Sigmoid colon (tissue), 7 donors: Measurements from ENCODE around the gene TOX2. TPM values are rescaled to one million over a fixed set of nuclear protein-coding genes. Genes with fewer than 3 reads are reported as not detected.
A peak's percentile ranks its signal among the peaks of the same experiment; 100 is the strongest.

Experiments used
- DNase-seq: peaks from one replicate; pipeline ENCODE4 v3.0.0-alpha.2; 2019
- H3K27ac ChIP-seq, 4 donors: fragments of 200-600 bp; sonication (generic); one replicate each; pipeline ENCODE4 v1.5.1; 2016 to 2019; ENCODE audit warnings: mild to moderate bottlenecking in 1 of 4
- H3K27me3 ChIP-seq, 3 donors: fragments of 200-600 bp; sonication (generic); one replicate each; pipeline ENCODE4 v1.5.1; 2019; ENCODE audit warnings: mild to moderate bottlenecking in 1 of 3
- H3K36me3 ChIP-seq, 4 donors: fragments of 200-600 bp; sonication (generic); one replicate each; pipeline ENCODE4 v1.5.1; 2016 to 2019
- H3K4me1 ChIP-seq, 4 donors: fragments of 200-600 bp; sonication (generic); one replicate each; pipeline ENCODE4 v1.5.1; 2017 to 2019
- H3K4me3 ChIP-seq, 4 donors: fragments of 200-600 bp; sonication (generic); one replicate each; pipeline ENCODE4 v1.5.1; 2017 to 2019; ENCODE audit warnings: mild to moderate bottlenecking in 2 of 4, moderate library complexity in 1 of 4
- H3K9me3 ChIP-seq, 4 donors: fragments of 200-600 bp in 3 of 4; sonication (generic) in 3 of 4; one replicate each; pipeline versions ENCODE4 v1.5.1 to v1.6.1; 2013 to 2019
- EP300 ChIP-seq, 4 donors: sonication (generic); formaldehyde crosslinking; IDR thresholded peaks; one replicate each; pipeline ENCODE4 v1.6.1; 2017; ENCODE audit warnings: antibody characterized with exemption in 4 of 4
- POLR2A ChIP-seq, 2 donors: fragments of 450-650 bp; IDR thresholded peaks; one replicate each; pipeline ENCODE4 v1.6.1; 2016; ENCODE audit warnings: antibody characterized with exemption in 2 of 2, mild to moderate bottlenecking in 2 of 2, moderate library complexity in 2 of 2
- POLR2AphosphoS5 ChIP-seq, 4 donors: sonication (generic); formaldehyde crosslinking; IDR thresholded peaks; one replicate each; pipeline ENCODE4 v1.6.1; 2017; ENCODE audit warnings: antibody characterized with exemption in 4 of 4
- WGBS, 2 donors: extraction: QIAGEN DNeasy Blood & Tissue Kit; methylation state at CpG; one replicate each; pipeline ENCODE4 v1.1.7; 2013; 5-methylcytosine and 5-hydroxymethylcytosine counted together
- intact Hi-C: fragments of 100-400 bp; cut with DNase I; formaldehyde crosslinking; loops from one replicate; pipeline ENCODE4 v1.15.1; 2023
- polyA plus RNA-seq, 3 donors: library from polyadenylated mRNA; stranded (reverse); fragments of 200-250 nt; gene quantifications; one replicate each; pipeline ENCODE4 v1.2.3, GENCODE V29; 2013
- total RNA-seq, 4 donors: library from RNA; depleted of rRNA; stranded (reverse); fragments of >200 nt; gene quantifications; one replicate each; pipeline ENCODE4 v1.1.0, GENCODE V29; 2016
- TF ChIP-seq, protein P1 (sequence below), 4 experiments: fragments of 450-650 bp in 3 of 4; fragments of 200-600 bp in 1 of 4; IDR thresholded peaks; one replicate each; pipeline ENCODE4 v1.5.1; 2016 to 2019; ENCODE audit warnings: antibody characterized with exemption in 4 of 4, mild to moderate bottlenecking in 3 of 4, moderate library complexity in 2 of 4
- donor health status: healthy with polysubstance abuse.
- donor health status: Bipolar disorder and iron deficiency.
- donor health status: healthy.

TOX2 gene
- total and polyA plus RNA-seq, 7 donors, result 0.27 to 8.1 (median 1.7) TPM

DNA sequence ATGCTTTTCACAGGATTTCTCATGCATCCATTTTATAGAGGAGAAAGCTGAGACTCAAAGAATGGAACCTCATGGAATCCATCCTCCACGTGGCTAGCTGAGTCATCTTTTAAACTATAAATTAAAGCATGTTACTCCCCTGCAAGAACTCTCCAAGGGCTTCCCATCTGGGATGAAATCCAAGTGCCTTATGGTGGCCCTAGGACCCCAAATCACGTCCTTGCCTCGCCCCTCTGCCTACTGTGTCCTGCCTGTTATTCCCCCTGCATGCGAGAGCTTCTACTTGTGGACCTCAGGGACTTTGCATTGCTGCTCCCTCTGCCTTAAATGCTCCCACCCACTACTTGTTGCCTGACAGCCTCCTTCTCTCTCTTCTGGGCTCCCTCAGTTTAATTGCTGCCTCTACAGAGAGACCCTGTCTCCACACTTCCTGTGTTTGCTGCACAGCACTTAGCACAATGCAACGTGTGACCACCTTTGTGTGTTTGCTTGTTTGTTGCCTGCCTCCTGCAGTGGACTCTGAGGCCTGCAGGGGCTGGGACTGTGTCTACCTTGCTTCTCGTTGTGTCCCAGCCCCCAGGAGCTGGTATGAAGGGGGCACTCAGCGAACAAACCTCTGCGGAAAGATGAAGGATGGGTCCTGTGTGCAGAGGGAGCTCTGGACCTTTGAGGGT lies 39.4 kb downstream of the TOX2 start:
- no peaks in the 10 kb centered on the region for H3K36me3 ChIP-seq
- intact Hi-C loops, result no loop called here
- H3K4me3 ChIP-seq, result no peak overlapping the region
- no peak for DNase-seq
- TF ChIP-seq, protein P1, sequence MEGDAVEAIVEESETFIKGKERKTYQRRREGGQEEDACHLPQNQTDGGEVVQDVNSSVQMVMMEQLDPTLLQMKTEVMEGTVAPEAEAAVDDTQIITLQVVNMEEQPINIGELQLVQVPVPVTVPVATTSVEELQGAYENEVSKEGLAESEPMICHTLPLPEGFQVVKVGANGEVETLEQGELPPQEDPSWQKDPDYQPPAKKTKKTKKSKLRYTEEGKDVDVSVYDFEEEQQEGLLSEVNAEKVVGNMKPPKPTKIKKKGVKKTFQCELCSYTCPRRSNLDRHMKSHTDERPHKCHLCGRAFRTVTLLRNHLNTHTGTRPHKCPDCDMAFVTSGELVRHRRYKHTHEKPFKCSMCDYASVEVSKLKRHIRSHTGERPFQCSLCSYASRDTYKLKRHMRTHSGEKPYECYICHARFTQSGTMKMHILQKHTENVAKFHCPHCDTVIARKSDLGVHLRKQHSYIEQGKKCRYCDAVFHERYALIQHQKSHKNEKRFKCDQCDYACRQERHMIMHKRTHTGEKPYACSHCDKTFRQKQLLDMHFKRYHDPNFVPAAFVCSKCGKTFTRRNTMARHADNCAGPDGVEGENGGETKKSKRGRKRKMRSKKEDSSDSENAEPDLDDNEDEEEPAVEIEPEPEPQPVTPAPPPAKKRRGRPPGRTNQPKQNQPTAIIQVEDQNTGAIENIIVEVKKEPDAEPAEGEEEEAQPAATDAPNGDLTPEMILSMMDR (IDR thresholded peaks at IDR 0.05), result no peak
- TF ChIP-seq EP300 (IDR thresholded peaks at IDR 0.05) (no peak), POLR2A (IDR thresholded peaks at IDR 0.05) (no peak), POLR2AphosphoS5 (IDR thresholded peaks at IDR 0.05) (no peak)
- WGBS, 2 donors, result 80 to 81% methylated on average over 8 of the region's 8 CpGs
- no peak overlapping the region for H3K27ac ChIP-seq
- H3K9me3 ChIP-seq, result no peaks in the 10 kb centered on the region
- peaks cover 0 to 17% (median 9%) of the 10 kb centered on the region in 4 donors for H3K4me1 ChIP-seq
- no peaks in the 10 kb centered on the region for H3K27me3 ChIP-seq

DNA sequence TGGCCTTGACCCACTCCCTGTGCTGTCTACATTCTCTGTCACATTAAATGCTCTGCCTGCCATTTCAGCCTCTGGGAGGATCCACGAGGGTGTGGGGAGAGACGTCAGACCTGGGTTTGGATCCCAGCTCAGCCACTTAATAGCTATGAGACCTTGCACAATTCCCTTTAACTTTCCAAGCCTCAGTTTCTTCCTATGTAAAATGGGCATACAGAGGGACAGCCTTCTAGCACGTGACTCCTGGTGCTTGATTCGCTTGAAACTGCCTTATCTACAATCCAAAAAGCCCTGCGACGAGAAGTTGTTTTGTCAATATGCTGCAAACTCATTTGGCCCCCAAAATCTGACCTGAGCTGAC lies 40.0 kb downstream of the TOX2 start:
- WGBS, 2 donors, result 80 to 84% methylated on average over 6 of the region's 6 CpGs
- H3K36me3 ChIP-seq, result no peaks in the 10 kb centered on the region
- H3K9me3 ChIP-seq, result no peaks in the 10 kb centered on the region
- no peaks in the 10 kb centered on the region for H3K27me3 ChIP-seq
- H3K4me1 ChIP-seq, result peaks cover 0 to 18% (median 10%) of the 10 kb centered on the region in 4 donors
- no peak for TF ChIP-seq POLR2AphosphoS5 (IDR thresholded peaks at IDR 0.05)
- H3K4me3 ChIP-seq, result no peak overlapping the region
- no peak for DNase-seq
- no peak overlapping the region for H3K27ac ChIP-seq
- intact Hi-C loops, result no loop called here

DNA sequence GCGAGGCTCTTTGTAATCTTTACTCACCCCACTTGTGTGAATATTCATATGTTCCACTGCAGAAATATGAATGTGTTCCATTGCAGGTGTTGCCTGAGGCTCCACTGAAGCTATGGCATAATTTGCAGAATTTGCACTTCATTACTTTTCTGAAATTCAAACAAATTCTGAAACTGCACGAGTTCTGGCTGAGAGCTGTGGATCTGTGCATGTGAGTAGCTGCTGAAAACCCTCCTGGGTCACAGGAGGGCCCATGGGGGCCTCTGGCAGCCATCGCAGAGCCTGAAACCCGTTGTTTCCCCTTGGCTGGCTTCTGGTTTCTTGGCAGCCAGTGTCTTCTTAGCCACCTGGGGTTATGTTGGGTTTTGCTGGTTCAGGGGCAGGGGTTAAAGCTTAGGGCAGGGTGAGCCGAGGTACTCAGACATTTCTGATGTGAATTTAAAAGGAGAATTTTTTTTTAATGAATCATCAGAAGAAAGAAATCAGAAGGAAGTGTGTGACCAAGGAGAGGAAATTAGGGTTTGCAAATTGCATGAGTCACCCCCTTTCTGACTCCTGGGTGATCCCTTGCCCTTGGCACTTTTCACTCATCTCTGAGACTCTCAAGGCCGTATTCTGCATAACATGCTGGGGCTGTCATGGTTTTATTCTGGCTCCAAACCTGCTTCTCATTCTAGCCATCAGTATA lies 40.6 kb downstream of the TOX2 start:
- peak overlapping the region in 2 of 4 donors; percentile 35 to 62 for H3K27ac ChIP-seq
- WGBS, 2 donors, result 26 to 48% methylated on average over 6 of the region's 6 CpGs

DNA sequence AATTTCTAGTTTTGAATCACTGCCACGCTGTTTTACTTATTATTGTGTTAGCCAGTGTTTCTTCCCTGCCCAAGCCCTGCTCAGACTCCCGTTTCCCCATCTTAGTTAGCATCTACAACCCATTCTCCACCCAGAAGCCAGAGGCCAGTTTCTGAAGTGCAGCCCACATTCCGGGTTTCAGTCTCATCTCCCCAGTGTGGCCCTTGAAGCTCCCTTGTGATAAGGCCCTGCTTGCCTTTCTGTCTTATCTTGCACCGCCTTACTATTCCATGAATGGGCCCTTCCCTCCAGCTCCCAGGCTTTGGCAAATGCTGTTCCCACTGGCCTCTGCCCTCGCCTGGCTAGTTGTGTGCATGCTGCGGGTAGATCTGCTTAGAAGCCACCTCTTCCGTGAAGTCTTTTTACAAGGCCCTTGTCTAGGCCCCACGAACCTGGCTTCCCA lies 41.1 kb downstream of the TOX2 start:
- WGBS, 2 donors, result 69 to 78% methylated on average over 8 of the region's 8 CpGs
- no peak for DNase-seq
- Histone ChIP-seq H3K36me3 (no peaks in the 10 kb centered on the region), H3K27me3 (no peaks in the 10 kb centered on the region), H3K4me3 (no peak overlapping the region), H3K9me3 (no peaks in the 10 kb centered on the region), H3K27ac (peak overlapping the region in 1 of 4 donors; percentile 62), H3K4me1 (peaks cover 0 to 18% (median 12%) of the 10 kb centered on the region in 4 donors)
- TF ChIP-seq POLR2A (IDR thresholded peaks at IDR 0.05) (no peak), EP300 (IDR thresholded peaks at IDR 0.05) (no peak), POLR2AphosphoS5 (IDR thresholded peaks at IDR 0.05) (no peak)
- TF ChIP-seq, protein P1 (IDR thresholded peaks at IDR 0.05), result no peak
- intact Hi-C loops, result no loop called here

More for the DNA sequence above, 40.6 kb downstream of the TOX2 start:
- intact Hi-C loops, result no loop called here
- Histone ChIP-seq H3K4me1 (peaks cover 0 to 18% (median 12%) of the 10 kb centered on the region in 4 donors), H3K27me3 (no peaks in the 10 kb centered on the region), H3K4me3 (no peak overlapping the region), H3K9me3 (no peaks in the 10 kb centered on the region), H3K36me3 (no peaks in the 10 kb centered on the region)
- TF ChIP-seq, protein P1 (IDR thresholded peaks at IDR 0.05), result no peak
- no peak for TF ChIP-seq POLR2A (IDR thresholded peaks at IDR 0.05)
- TF ChIP-seq POLR2AphosphoS5 (IDR thresholded peaks at IDR 0.05), result no peak
- no peak for TF ChIP-seq EP300 (IDR thresholded peaks at IDR 0.05)
- DNase-seq, result no peak

DNA sequence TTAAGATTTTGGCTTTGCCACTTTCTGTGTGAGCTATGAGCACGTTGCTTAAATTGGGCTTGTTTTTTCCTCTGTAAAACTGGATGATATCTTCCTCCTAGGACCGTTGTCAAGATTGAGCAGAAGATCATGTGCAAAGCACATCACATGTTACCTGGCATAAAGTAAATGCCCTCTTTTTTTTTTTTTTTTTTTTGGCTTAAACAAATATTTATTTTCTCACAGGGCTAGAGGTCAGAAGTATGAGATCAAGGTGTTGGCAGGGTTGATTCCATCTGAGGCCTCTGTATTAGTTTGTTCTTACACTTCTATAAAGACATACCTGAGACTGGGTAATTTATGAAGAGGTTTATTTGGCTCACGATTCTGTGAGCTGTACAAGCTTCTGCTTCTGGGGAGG lies 42.7 kb downstream of the TOX2 start:
- Histone ChIP-seq H3K36me3 (no peaks in the 10 kb centered on the region), H3K4me1 (peaks cover 0 to 18% (median 12%) of the 10 kb centered on the region in 4 donors)
- 23 to 70% methylated on average over 3 of the region's 3 CpGs for WGBS, 2 donors

More for the DNA sequence above, 42.7 kb downstream of the TOX2 start:
- DNase-seq, result no peak
- Histone ChIP-seq H3K27me3 (peaks cover 0 to 8% (median 0%) of the 10 kb centered on the region in 3 donors), H3K9me3 (no peaks in the 10 kb centered on the region), H3K4me3 (no peak overlapping the region), H3K27ac (no peak overlapping the region)
- no peak for TF ChIP-seq EP300 (IDR thresholded peaks at IDR 0.05)
- intact Hi-C loops, result no loop called here
